Neural progenitor cell (in vitro differentiated cells): ENCODE data around the gene OTULIN. TPM values are rescaled to one million over a fixed set of nuclear protein-coding genes. Genes with fewer than 3 reads are reported as not detected.

Experiments used
- DNase-seq: peaks from one replicate; pipeline ENCODE4 v3.0.0-alpha.2; 2016; ENCODE audit warnings: low spot score
- H2AFZ ChIP-seq: fragments of 200-600 bp; sonication (generic); replicated peaks from 2 replicates; pipeline ENCODE4 v1.6.1; 2016; ENCODE audit warnings: antibody characterized with exemption
- H3F3A ChIP-seq: fragments of 200-600 bp; sonication (generic); 2 replicates; pipeline ENCODE4 v1.6.1; 2016; ENCODE audit warnings: antibody characterized with exemption, low read depth
- H3K27ac ChIP-seq: fragments of 200-600 bp; sonication (generic); 2 replicates; pipeline ENCODE4 v1.5.1; 2016; ENCODE audit warnings: mild to moderate bottlenecking
- H3K27me3 ChIP-seq: fragments of 200-600 bp; sonication (generic); 2 replicates; pipeline ENCODE4 v1.6.1; 2016; ENCODE audit warnings: mild to moderate bottlenecking, moderate library complexity
- H3K36me3 ChIP-seq: fragments of 200-600 bp; sonication (generic); 2 replicates; pipeline ENCODE4 v1.5.1; 2016
- H3K4me1 ChIP-seq: fragments of 200-600 bp; sonication (generic); 2 replicates; pipeline ENCODE4 v1.6.1; 2016; ENCODE audit warnings: mixed run types
- H3K4me2 ChIP-seq: fragments of 200-600 bp; sonication (generic); 2 replicates; pipeline ENCODE4 v1.6.1; 2016
- H3K4me3 ChIP-seq: fragments of 200-600 bp; sonication (generic); 2 replicates; pipeline ENCODE4 v1.5.1; 2016
- H3K79me2 ChIP-seq: fragments of 200-600 bp; sonication (generic); 2 replicates; pipeline ENCODE4 v1.6.1; 2016; ENCODE audit warnings: low read depth
- H3K9ac ChIP-seq: fragments of 200-600 bp; sonication (generic); 2 replicates; pipeline ENCODE4 v1.6.1; 2016
- H3K9me3 ChIP-seq: fragments of 200-600 bp; sonication (generic); 2 replicates; pipeline ENCODE4 v1.5.1; 2016; ENCODE audit warnings: low read depth
- H4K20me1 ChIP-seq: fragments of 200-600 bp; sonication (generic); 2 replicates; pipeline ENCODE4 v1.6.1; 2016; ENCODE audit warnings: low read depth
- H3K27ac Mint-ChIP-seq: 3 replicates; pipeline ENCODE4 v1.8.0; 2021; ENCODE audit warnings: mixed read lengths
- H3K27me3 Mint-ChIP-seq: 2 replicates; pipeline ENCODE4 v1.8.0; 2022; ENCODE audit warnings: low read depth, mild to moderate bottlenecking, inconsistent platforms, moderate library complexity, mixed read lengths; ENCODE audit not compliant: insufficient read depth
- H3K36me3 Mint-ChIP-seq: 3 replicates; pipeline ENCODE4 v1.8.0; 2021; ENCODE audit warnings: mixed read lengths
- H3K4me1 Mint-ChIP-seq: 3 replicates; pipeline ENCODE4 v1.8.0; 2021; ENCODE audit warnings: mixed read lengths
- H3K4me3 Mint-ChIP-seq: 3 replicates; pipeline ENCODE4 v1.8.0; 2021; ENCODE audit warnings: mild to moderate bottlenecking, moderate library complexity, mixed read lengths
- H3K9me3 Mint-ChIP-seq: 3 replicates; pipeline ENCODE4 v1.8.0; 2020; ENCODE audit warnings: mixed read lengths
- CTCF ChIP-seq: fragments of 200-600 bp; sonication (generic); IDR thresholded peaks from 2 replicates; pipeline ENCODE4 v1.5.1; 2017; ENCODE audit warnings: antibody characterized with exemption, mild to moderate bottlenecking
- EZH2 ChIP-seq: fragments of 200-600 bp; sonication (generic); IDR thresholded peaks from 2 replicates; pipeline ENCODE4 v1.6.1; 2017; ENCODE audit warnings: antibody characterized with exemption, mild to moderate bottlenecking, moderate library complexity
- EZH2phosphoT487 ChIP-seq: fragments of 200-600 bp; sonication (generic); IDR thresholded peaks from 2 replicates; pipeline ENCODE4 v1.6.1; 2017; ENCODE audit warnings: antibody characterized with exemption
- total RNA-seq: library from RNA; depleted of rRNA; stranded (reverse); fragments of >200 nt; gene quantifications from 2 replicates; pipeline ENCODE4 v1.2.3, GENCODE V29; 2015; ENCODE audit warnings: low replicate concordance

Gene OTULIN
- total RNA-seq, 1 donor from 2014 or later, result 23.1 TPM

- Mint-ChIP-seq H3K4me1 (peaks cover 34% of the 10 kb centered on the region), H3K36me3 (peaks cover 2% of the 10 kb centered on the region), H3K9me3 (no peaks in the 10 kb centered on the region), H3K27ac (peak overlapping the region; percentile 82), H3K27me3 (peaks cover 7% of the 10 kb centered on the region), H3K4me3 (no peak overlapping the region)
- no peak for DNase-seq
- peaks cover 34% of the 10 kb centered on the region for H3K4me1 ChIP-seq
- H4K20me1 ChIP-seq, result no peaks in the 10 kb centered on the region
- TF ChIP-seq EZH2phosphoT487 (no peak), CTCF (no peak), EZH2 (no peak)
- no peak overlapping the region for H3K4me2 ChIP-seq
- H3K27me3 ChIP-seq, result no peaks in the 10 kb centered on the region
- H3K27ac ChIP-seq, result no peak overlapping the region
- H3K9ac ChIP-seq, result no peak overlapping the region
- no peak overlapping the region for H2AFZ ChIP-seq
- H3K4me3 ChIP-seq, result no peak overlapping the region
- H3K79me2 ChIP-seq, result no peaks in the 10 kb centered on the region
- no peaks in the 10 kb centered on the region for H3F3A ChIP-seq
- H3K9me3 ChIP-seq, result no peaks in the 10 kb centered on the region
- H3K36me3 ChIP-seq, result no peaks in the 10 kb centered on the region
Observed at GRCh38 chr5:14741801-14742440, 77.4 kb downstream of the OTULIN start.

DNA sequence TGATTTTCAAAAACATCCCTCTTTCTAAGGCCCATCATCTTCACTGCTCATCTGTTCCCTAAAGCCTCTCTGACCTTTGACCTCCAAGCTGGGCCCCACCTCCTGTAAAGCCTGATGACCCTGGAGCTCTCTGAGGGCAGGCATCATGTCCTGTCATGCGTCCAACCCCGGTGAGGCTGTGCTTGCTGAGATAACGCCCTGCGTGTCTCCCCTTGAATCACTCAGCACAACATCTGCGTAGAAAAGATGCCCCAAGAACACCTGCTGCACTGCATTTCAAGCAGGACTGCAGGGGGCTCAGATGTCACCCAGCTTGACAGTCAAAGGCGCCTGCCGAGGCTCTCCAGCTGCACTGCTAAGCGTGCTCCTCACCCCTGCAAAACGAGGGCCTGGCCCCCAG is 78.0 kb downstream of the OTULIN start:
- Mint-ChIP-seq H3K9me3 (no peaks in the 10 kb centered on the region), H3K4me3 (no peak overlapping the region), H3K4me1 (peaks cover 34% of the 10 kb centered on the region), H3K27ac (no peak overlapping the region), H3K27me3 (peaks cover 7% of the 10 kb centered on the region), H3K36me3 (peaks cover 2% of the 10 kb centered on the region)
- H3K4me1 ChIP-seq, result peaks cover 34% of the 10 kb centered on the region
- H3K27me3 ChIP-seq, result no peaks in the 10 kb centered on the region
- no peaks in the 10 kb centered on the region for H3K36me3 ChIP-seq
- H3F3A ChIP-seq, result no peaks in the 10 kb centered on the region
- no peak overlapping the region for H3K27ac ChIP-seq
- TF ChIP-seq EZH2phosphoT487 (no peak), EZH2 (no peak), CTCF (no peak)
- no peak for DNase-seq
- no peak overlapping the region for H3K4me2 ChIP-seq
- no peaks in the 10 kb centered on the region for H3K9me3 ChIP-seq
- H2AFZ ChIP-seq, result no peak overlapping the region
- no peak overlapping the region for H3K4me3 ChIP-seq
- H3K79me2 ChIP-seq, result no peaks in the 10 kb centered on the region
- no peak overlapping the region for H3K9ac ChIP-seq
- no peaks in the 10 kb centered on the region for H4K20me1 ChIP-seq

GRCh38 chr5:14743601-14744295 is 79.2 kb downstream of the OTULIN start:
- Histone ChIP-seq H3K36me3 (no peaks in the 10 kb centered on the region), H3K4me2 (peak overlapping the region; percentile 18)

More at GRCh38 chr5:14743601-14744295, 79.2 kb downstream of the OTULIN start:
- no peaks in the 10 kb centered on the region for H3F3A ChIP-seq
- peaks cover 34% of the 10 kb centered on the region for H3K4me1 ChIP-seq
- no peaks in the 10 kb centered on the region for H3K79me2 ChIP-seq
- H4K20me1 ChIP-seq, result no peaks in the 10 kb centered on the region
- DNase-seq, result peak; percentile 36
- no peak overlapping the region for H3K27ac ChIP-seq
- H3K4me3 ChIP-seq, result no peak overlapping the region
- no peak overlapping the region for H3K9ac ChIP-seq
- H3K36me3 Mint-ChIP-seq, result peaks cover 2% of the 10 kb centered on the region
- no peaks in the 10 kb centered on the region for H3K9me3 ChIP-seq
- H3K4me3 Mint-ChIP-seq, result no peak overlapping the region
- peaks cover 30% of the 10 kb centered on the region for H3K4me1 Mint-ChIP-seq
- TF ChIP-seq EZH2 (no peak), EZH2phosphoT487 (no peak), CTCF (no peak)
- no peaks in the 10 kb centered on the region for H3K27me3 ChIP-seq
- peaks cover 7% of the 10 kb centered on the region for H3K27me3 Mint-ChIP-seq
- H3K27ac Mint-ChIP-seq, result no peak overlapping the region
- H2AFZ ChIP-seq, result no peak overlapping the region
- no peaks in the 10 kb centered on the region for H3K9me3 Mint-ChIP-seq
